HG03066 (cell line): ENCODE data around the gene MBD2.

Source experiments
- ATAC-seq: cut with Tn5 transposase; IDR thresholded peaks from one replicate; pipeline ENCODE4 v1.9.1; 2021; ENCODE audit warnings: low read depth; ENCODE audit not compliant: unreplicated experiment

MBD2 gene

GRCh38 chr18:54203914-54204313 lies 20.6 kb downstream of the MBD2 start:
- ATAC-seq = no peak

- no peak for ATAC-seq
Measured at GRCh38 chr18:54202851-54203250, 21.6 kb downstream of the MBD2 start.

GRCh38 chr18:54197747-54198411 lies 26.6 kb downstream of the MBD2 start:
- no peak for ATAC-seq

DNA sequence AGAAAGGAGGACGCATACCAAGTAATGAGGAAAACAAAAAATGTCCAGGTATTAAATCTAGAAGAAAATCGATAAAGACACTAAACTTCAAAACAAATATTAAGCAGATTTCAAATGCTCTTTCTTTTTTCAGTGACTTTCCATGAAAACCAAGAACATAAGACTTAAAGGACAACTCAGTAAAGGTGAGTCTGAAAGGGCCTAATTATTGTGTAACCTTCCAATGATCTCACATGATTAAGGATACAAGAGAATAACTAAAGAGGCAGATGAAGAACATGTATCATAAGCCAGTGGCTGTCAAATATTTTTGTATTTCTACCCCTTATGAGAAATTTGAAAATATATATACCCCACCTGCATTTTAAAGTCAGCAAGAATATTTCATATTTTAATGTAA lies 30.7 kb downstream of the MBD2 start:
- ATAC-seq = no peak

GRCh38 chr18:54192900-54193299 lies 31.6 kb downstream of the MBD2 start:
- no peak for ATAC-seq

GRCh38 chr18:54192415-54192814 lies 32.1 kb downstream of the MBD2 start:
- ATAC-seq = no peak

DNA sequence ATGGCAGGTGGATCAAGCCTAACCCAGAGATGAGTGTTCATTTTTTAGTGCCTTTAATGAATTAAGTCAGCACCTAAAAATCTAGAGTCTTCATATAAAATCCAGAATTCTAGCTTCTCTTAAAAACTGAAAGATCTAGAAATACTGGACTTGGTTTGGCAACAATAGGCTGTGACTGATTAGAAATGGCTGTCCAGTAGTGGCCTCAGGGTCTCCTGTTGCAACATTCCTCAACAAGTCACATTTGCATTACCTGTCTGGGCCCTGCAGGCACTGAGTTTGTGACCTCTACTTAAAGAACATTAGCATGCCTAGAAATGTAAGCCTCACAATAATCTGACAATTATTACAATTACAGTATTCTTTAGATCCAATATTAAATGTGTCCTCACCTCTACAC lies 33.1 kb downstream of the MBD2 start:
- ATAC-seq = no peak

DNA sequence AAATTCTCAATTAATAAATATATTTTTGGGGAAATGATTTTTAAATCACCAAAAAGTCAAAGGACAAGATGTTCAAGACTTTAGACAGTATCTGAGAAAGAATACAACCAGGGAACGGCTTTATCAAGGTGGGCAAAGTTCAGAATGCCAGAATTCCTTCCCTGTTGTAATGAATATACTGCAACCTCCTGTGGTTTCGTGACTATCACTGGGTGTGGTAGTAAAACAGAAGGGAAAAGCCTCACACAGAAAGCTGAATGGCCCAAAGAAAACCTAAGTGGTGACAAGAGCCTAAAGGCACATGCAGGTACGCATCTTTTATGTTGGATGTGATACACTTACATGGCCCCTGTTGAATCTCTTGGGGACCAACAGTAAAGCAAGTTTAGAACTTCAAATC lies 37.1 kb downstream of the MBD2 start:
- ATAC-seq = no peak

- no peak for ATAC-seq
Measured at GRCh38 chr18:54184836-54185235, 39.6 kb downstream of the MBD2 start.

DNA sequence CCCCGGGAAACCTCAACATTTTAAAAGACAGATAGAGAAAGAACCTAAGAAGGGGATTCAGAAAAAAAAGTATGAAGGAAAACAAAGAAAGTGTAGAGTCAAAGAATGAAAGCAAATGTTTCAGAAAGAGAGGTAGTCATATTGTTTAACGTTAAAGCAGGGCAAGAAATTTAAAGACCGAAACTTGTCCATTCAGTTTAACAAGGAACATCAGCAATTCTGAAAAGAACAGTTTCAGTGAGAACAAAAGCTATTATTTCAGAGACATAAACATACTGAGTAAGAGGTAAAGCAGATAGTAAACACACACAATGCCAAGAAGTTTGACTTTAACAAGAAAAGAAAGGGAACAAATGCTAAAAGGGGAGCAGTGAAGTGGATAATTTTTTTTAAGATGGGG lies 41.1 kb downstream of the MBD2 start:
- no peak for ATAC-seq

GRCh38 chr18:54181856-54182602 lies 42.4 kb downstream of the MBD2 start:
- no peak for ATAC-seq

- ATAC-seq = peak; percentile 61
Measured at GRCh38 chr18:54173980-54174630, 50.4 kb downstream of the MBD2 start.

DNA sequence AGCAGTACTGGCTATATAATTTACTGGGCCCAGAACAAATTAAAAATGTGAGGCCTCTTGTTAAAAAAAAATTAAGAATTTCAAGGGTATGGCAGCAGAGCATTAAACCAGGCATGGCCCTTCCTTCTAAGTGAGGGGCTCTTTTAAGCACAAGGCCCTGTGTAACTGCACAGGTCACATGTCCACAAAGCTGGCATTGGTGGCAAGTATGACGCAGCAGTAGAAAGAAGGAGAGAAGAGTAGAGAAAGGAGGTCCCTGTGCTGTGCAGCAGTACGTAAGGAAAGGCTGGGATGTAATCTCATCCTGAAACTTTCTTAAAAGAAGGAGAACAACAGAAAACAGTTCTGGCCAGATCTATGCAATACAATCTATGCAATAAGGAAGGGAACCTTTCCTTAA lies 51.2 kb downstream of the MBD2 start:
- no peak for ATAC-seq

DNA sequence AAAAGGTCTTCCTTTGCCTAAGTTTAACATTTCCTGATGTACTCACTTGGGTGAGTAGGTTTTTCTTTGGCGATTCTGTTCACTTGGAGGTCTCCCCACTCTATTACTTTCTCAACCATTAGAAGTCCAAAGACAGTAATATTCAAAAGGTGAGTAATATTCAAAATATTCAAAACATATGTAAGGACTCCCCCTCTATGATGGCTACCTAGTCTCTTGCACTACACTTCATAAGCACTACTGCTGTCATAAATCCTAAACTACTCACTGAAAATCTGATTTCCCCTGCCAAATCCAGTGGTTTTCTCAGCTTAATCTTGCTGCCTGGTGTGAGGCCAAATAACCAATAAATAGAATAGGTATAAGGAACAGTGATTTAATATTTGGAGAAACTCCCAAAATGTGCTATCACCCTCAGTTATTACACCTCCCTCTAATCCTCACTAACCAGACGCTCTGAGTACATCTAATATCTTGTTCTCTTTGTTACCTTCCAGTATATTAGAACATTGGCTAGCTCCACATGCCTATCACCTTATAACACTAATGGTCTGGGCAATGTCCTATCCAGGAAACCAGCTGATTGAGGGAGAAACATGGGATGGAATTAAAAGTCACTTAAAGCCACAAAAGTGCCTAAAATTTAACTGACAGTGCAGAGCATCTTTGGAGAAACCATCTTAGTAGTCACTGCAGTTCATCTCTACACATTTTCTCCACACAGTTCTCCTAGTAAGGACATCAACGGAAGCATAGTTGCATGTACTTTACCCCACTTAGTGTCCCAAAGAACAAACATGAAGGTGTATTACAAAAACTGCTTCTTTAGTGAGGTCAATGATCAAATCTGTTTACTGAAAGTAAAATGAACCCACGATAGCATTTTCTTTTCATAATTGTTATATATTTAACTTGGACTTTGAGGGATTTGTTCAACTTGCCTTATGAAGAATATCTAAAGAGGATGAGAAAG lies 54.8 kb downstream of the MBD2 start:
- ATAC-seq = no peak

DNA sequence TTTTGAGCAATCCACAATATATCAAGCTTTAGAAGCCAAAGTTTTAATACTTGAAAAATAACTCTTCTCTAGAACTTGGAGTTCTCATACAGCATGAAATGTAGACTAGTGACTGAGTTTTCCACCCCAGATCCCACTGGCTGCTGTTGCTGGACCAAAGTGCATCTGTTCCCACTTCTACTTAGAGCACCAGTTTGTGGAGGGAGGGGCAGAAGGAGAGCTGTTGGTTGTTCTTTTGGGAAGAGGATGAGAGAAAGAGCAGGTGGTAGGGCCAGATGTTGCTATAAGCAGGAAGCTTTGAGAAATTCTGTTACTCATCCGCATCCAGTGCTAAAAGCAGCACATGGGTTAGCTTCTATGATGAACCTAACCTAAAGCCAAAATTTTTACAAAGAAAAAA lies 59.0 kb downstream of the MBD2 start:
- ATAC-seq = no peak

GRCh38 chr18:54163453-54163852 lies 61.0 kb downstream of the MBD2 start:
- no peak for ATAC-seq

DNA sequence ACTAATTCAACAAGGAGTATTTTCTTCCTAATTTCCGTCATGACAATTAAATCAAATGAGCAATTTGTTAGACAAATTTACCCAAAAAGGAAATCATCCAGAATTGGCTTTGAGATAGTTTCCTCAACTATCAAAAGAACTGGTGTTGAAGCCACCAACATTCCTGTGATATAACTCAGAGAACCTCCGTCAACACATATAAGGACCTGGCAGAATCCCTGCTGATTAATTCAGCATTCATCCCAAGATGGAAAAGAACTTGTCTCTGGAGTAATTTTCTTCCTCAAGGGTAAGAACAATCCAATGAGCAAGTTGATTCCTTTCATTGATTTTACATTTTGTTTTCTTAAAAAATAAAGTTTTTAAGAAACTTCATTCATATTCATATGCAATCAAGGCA lies 62.0 kb downstream of the MBD2 start:
- no peak for ATAC-seq

GRCh38 chr18:54161267-54161666 lies 63.2 kb downstream of the MBD2 start:
- no peak for ATAC-seq

DNA sequence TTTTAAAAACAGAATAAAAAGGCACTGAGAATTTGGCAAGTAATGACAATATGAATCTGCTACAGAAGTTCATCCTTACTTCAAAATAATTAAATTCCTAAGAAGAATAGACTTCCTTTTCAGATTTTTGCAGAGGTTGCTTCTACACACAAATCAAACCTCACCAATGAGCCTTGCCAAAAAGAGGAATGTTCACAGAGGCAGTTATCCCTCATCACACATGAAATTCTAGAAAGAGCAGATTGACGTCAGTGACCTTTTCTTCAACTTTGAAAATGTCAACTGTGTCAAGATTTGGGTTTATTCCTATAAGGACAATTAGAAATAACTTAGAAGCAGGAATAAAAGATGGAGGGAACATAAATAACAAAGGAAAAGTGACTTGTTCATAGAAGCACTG lies 64.6 kb downstream of the MBD2 start:
- no peak for ATAC-seq

DNA sequence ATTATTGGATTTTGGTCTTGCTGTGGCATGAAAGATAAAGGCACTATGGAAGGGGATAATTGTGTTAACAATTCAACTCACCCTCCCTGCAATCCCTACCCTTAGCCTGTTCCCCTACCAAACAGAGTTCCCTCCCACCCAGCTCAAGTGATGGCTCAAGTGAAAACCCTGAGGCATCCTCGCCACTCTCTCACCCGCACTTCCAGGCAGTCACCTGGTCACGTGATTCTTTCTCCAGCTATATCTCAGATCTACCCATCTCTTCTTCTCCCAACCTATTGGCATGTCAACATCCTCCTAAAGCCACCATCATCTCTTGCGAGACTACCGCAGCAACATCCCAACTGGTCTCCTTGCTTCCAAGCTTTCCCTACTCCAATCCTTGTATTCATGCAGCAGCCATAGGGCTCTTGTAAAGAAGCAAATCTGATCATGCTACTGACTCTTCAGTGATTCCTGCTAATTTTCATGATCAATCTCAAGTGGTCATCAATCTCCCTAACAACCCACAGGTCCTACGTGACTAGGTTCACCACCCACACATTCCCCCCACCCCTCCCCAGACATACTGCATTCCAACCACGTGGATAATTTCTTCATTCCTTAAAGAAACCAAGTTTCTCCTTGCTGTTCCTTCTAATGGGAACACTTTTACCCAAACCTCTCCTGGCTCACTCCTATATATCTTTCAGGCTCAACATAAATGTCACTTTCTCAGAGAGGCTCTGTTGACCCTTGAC lies 66.7 kb downstream of the MBD2 start:
- no peak for ATAC-seq
